H1 (cell line): ENCODE data around the gene DBX1. TPM values are rescaled to one million over a fixed set of nuclear protein-coding genes. Genes with fewer than 3 reads are reported as not detected.
A peak's percentile ranks its signal among the peaks of the same experiment; 100 is the strongest.

Experiments
- ATF3 ChIP-seq: IDR thresholded peaks from 2 replicates; pipeline ENCODE4 v1.6.1; 2011; ENCODE audit warnings: low read depth, mild to moderate bottlenecking, low read length; ENCODE audit not compliant: insufficient read depth
- CHD7 ChIP-seq: fragments of 300-600 bp; sonication (generic); IDR thresholded peaks from 2 replicates; pipeline ENCODE4 v1.7.1; 2012; ENCODE audit warnings: low read length, moderate library complexity, mild to moderate bottlenecking, inconsistent platforms; ENCODE audit not compliant: insufficient replicate concordance
- CTBP2 ChIP-seq: IDR thresholded peaks from 2 replicates; pipeline ENCODE4 v1.7.0; 2011; ENCODE audit warnings: borderline replicate concordance, mild to moderate bottlenecking, moderate library complexity, mixed read lengths, low read length; ENCODE audit not compliant: insufficient read depth, insufficient read length
- NRF1 ChIP-seq: IDR thresholded peaks from 2 replicates; pipeline ENCODE4 v1.6.1; 2011; ENCODE audit warnings: mild to moderate bottlenecking, low read depth, low read length, improper control_type of control experiment
- POU5F1 ChIP-seq: IDR thresholded peaks from 2 replicates; pipeline ENCODE4 v1.6.1; 2011; ENCODE audit warnings: low read depth, mild to moderate bottlenecking, low read length, moderate library complexity
- SAP30 ChIP-seq: fragments of 300-600 bp; sonication (generic); IDR thresholded peaks from 2 replicates; pipeline ENCODE4 v1.7.1; 2012; ENCODE audit warnings: low read length, moderate library complexity, mild to moderate bottlenecking, inconsistent platforms; ENCODE audit not compliant: insufficient read depth, insufficient replicate concordance
- SRF ChIP-seq: IDR thresholded peaks from 2 replicates; pipeline ENCODE4 v1.6.1; 2011; ENCODE audit warnings: mild to moderate bottlenecking, low read depth, low read length, moderate library complexity
- TCF12 ChIP-seq: IDR thresholded peaks from 2 replicates; pipeline ENCODE4 v1.6.1; 2011; ENCODE audit warnings: low read depth, mild to moderate bottlenecking, low read length
- polyA plus RNA-seq, 7 experiments: library from polyadenylated mRNA; depleted of rRNA in 3 of 7; stranded (reverse) in 5 of 7; unstranded in 2 of 7; fragments of >200 nt in 5 of 7; fragments of 200-250 nt in 2 of 7; gene quantifications; 1 replicate in 5 of 7; 2 replicates in 1 of 7; 4 replicates in 1 of 7; pipeline versions ENCODE4 v1.2.1 to v1.2.3, GENCODE V29; 2011 to 2013; ENCODE audit warnings: missing spikeins in 2 of 7, mixed read lengths in 2 of 7
- total RNA-seq: library from RNA; stranded (reverse); fragmentation: NEBNext Ultra II Directional; extraction: Animal tissue kit (Norgen Biotek cat#: 25700); gene quantifications from 2 replicates; pipeline ENCODE4 v1.2.1, GENCODE V29; 2021

DBX1 gene
- total and polyA plus RNA-seq, 2 of the 8 experiments (the other 6 are each of a cell fraction or from before 2014, with no cell fraction given) = not detected

GRCh38 chr11:20158597-20159257 lies 1.5 kb downstream of the DBX1 start (continued):
- TF ChIP-seq CHD7 (no peak), TCF12 (no peak), SAP30 (peak; percentile 44), POU5F1 (no peak), SRF (no peak), NRF1 (no peak), ATF3 (no peak), CTBP2 (peak; percentile 37)
